ENCODE measurements around the gene MAP3K20. TPM values are rescaled to one million over a fixed set of nuclear protein-coding genes. Genes with fewer than 3 reads are reported as not detected.

Gene MAP3K20
- polyA plus RNA-seq, 3 donors = 6.5 to 39.3 (median 26.4) TPM

- H3K27ac ChIP-seq (ENCODE audit: low read depth, low read length) = no peak overlapping the region
- 17 to 21% (median 21%) methylated on average over 8 of the region's 8 CpGs for WGBS, 3 donors
Observed at GRCh38 chr2:173210270-173211196, 134.9 kb downstream of the MAP3K20 start.

- no peak overlapping the region for H3K27ac ChIP-seq (ENCODE audit: low read depth, low read length)
- 90 to 95% (median 93%) methylated on average over 2 of the region's 2 CpGs for WGBS, 3 donors
Observed at GRCh38 chr2:173213181-173213580, 137.5 kb downstream of the MAP3K20 start.

DNA sequence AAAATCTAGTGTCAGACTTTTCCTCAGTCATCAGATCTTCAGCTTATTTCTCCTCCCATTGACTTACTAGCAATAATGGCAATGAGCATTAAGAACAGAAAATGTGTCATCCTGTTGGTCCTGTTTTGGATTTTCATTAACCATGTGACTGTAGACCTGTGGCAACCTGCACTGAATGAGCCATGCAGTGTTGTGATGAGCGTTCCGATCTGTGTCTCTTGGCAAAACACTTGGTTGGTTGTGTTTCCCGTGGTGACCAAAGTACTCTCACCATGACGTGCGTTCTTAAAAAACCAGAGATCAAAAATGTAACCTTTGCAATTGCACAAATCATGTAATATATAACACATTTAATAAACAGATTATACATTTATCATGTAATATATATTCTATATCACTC lies 138.6 kb downstream of the MAP3K20 start:
- no peak overlapping the region for H3K27ac ChIP-seq (ENCODE audit: low read depth, low read length)
- 81 to 94% (median 87%) methylated on average over 5 of the region's 5 CpGs for WGBS, 3 donors

DNA sequence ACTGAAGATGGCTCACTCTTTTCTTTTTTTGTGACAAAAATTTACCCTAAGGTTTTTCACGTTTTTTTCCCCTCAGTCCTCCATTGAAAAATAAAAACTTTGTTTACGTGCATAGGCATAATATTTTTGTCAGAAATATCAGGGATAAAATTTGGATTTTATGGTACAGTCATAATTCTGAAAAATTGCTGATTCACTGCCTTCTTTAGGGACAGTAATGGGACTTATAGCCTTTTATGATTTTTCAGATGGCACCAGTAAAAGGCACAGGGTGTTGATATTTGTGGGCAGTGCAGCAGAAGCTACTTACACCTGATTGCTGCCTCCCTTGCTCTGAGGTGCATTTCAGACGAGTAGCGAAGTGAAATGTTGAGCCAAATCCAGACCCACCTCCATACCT lies 139.7 kb downstream of the MAP3K20 start:
- WGBS, 3 donors = 93 to 96% (median 95%) methylated on average over 4 of the region's 4 CpGs
- no peak overlapping the region for H3K27ac ChIP-seq (ENCODE audit: low read depth, low read length)

DNA sequence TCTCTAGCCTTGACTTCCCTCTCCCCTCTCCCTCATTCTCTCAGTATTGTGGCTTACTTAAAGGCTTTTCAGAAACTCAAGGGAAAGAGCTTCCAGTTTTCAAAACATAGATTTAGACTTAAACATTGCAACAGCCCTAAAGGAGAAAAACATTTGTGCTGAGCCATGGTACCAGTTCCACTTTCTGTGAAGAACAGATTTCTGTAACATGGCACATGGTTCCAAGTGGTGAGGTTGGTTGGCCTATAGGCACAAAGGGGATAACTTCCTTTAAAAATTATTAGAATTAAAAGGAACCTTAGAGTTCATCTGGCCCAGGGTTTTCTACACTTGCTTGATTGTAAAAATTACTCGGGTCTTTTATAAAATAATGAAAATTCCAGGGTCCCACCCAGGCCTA lies 140.4 kb downstream of the MAP3K20 start:
- 93 to 97% (median 95%) methylated on average over 1 of the region's 1 CpG for WGBS, 3 donors
- no peak overlapping the region for H3K27ac ChIP-seq (ENCODE audit: low read depth, low read length)

DNA sequence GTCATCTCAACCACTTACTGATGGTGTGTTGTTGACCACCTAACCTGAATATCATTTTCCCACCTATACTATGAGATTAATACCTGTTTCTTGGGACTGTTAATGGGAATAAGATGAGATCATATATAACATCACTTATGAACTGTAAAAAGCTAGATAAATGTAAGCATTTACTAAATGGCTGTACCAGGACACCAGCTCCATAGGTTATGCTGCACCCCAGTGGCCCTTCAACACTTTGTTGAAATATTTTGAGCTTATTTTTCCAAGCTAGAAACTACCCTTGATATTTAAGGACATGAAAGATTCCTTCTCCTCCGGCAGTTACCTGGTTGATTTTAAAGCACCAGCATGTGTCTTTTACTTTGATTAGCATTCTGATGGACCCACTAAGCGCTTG lies 141.0 kb downstream of the MAP3K20 start:
- 86 to 98% (median 94%) methylated on average over 2 of the region's 2 CpGs for WGBS, 3 donors
- no peak overlapping the region for H3K27ac ChIP-seq (ENCODE audit: low read depth, low read length)

DNA sequence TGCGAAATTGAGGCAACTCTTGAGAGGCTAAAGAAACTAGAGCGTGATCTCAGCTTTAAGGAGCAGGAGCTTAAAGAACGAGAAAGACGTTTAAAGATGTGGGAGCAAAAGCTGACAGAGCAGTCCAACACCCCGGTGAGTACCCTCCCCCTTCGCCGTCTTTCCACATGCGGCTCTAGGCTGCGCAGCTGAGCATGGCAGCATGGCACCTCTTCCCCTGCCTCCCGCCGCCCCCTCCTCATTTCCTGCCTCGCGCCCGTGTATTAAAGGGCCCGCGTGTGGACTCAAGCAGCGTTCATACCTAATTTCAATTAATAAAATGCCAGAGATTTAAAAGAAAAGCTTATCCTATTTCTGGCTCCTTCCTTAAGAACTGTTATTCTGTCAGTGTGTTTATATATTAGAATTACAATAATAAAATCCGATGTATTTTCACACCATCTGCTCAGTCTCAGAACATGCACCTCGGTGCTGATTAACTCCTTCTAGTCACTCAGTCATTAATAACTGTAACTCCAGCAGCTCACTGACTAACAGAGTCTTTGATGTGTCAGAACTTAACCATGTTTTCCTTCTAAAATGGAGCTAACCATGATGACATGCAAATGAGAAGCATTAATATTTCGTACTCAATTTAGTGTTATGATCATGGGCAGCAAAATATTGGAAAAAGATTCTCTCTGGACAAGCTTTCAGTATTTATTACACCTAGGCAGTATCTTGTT lies 141.6 kb downstream of the MAP3K20 start:
- 76 to 87% (median 84%) methylated on average over 20 of the region's 20 CpGs for WGBS, 3 donors
- no peak overlapping the region for H3K27ac ChIP-seq (ENCODE audit: low read depth, low read length)

GRCh38 chr2:173218326-173219056 lies 142.8 kb downstream of the MAP3K20 start:
- 32 to 52% (median 37%) methylated on average over 6 of the region's 6 CpGs for WGBS, 3 donors
- H3K27ac ChIP-seq (ENCODE audit: low read depth, low read length) = no peak overlapping the region

GRCh38 chr2:173221132-173221695 lies 145.6 kb downstream of the MAP3K20 start:
- H3K27ac ChIP-seq (ENCODE audit: low read depth, low read length) = no peak overlapping the region
- WGBS, 3 donors = 87 to 91% (median 90%) methylated on average over 4 of the region's 4 CpGs

GRCh38 chr2:173221937-173222594 lies 146.4 kb downstream of the MAP3K20 start:
- H3K27ac ChIP-seq (ENCODE audit: low read depth, low read length) = no peak overlapping the region
- 90 to 96% (median 95%) methylated on average over 2 of the region's 2 CpGs for WGBS, 3 donors

DNA sequence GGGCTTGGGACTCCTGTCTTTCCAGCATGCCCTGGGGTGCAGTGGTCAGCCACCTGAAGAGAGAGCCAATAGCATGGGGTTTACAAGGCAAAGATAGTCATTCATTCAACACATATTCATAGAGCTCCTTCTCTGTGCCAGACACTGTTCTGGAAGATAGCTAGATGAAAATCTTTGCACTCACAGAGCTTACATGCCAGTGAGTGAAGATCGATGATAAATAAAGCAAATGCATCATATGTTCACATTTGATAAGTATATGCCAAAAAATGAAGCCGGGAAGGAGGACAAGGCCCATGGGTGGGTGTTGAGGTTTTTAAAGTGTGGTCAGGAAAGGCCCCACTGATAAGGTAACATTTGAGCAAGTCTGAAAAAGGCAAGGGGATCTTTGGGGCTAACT lies 148.2 kb downstream of the MAP3K20 start:
- 59 to 94% (median 90%) methylated on average over 2 of the region's 2 CpGs for WGBS, 3 donors

DNA sequence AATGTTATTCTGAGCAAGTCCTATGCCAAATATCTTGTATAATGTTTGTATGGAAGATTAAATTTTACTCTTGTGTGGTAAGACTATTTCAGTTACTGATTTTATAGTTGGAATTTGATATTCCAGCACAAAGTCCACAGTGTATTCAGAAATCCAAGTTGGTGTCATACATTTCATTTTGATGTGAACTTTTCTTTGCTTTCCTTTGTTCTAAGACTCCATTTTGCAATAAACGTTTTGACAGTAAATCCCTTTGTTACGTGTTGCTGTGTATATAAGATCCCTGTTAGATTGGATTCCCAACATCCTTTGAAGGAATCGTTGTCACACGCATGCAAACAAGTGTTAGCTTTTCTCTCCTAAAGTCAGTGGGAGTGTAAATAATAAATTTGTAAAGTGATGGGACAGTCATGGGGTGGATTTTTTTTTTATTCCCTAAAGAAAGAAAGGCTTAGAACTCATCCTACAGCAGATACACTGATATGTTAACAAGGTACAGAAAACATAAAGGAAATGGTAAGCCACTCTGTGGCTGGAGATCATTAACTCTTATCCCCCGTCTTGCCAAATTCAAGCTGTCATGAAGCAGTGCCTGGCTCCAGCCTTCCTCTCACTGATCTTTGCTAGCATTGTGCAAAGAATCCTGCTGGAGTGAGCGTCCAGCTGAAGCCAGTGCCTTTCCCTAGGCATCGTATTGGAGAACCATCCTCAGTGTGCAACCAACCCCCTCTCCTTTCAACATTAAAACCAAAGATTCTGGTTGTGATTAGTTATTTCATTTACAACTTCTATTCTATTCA lies 151.5 kb downstream of the MAP3K20 start:
- WGBS, 3 donors = 45 to 89% (median 85%) methylated on average over 7 of the region's 7 CpGs
- no peak overlapping the region for H3K27ac ChIP-seq (ENCODE audit: low read depth, low read length)

More for the DNA sequence above, 148.2 kb downstream of the MAP3K20 start:
- H3K27ac ChIP-seq (ENCODE audit: low read depth, low read length) = no peak overlapping the region

DNA sequence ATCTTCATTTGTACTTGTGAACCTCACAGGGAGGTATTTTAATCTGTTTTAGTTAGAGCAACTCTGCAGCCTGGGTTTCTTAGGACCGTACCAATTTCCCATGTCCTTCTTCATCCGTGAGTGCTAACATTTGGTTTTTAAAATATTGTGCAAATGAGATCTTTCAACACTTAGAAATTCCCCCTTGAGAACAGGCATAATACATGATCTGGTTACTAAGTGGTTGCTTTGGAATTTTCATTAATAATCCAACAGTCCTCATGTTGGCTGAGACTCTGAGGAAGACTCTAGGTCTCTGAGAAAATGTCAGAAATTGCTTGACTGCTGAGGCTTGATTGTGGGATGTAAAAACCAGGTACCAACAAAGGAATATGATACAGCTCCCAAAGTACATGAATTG lies 153.4 kb downstream of the MAP3K20 start:
- WGBS, 3 donors = 61 to 78% (median 71%) methylated on average over 2 of the region's 2 CpGs
- H3K27ac ChIP-seq (ENCODE audit: low read depth, low read length) = no peak overlapping the region

GRCh38 chr2:173230181-173230580 lies 154.5 kb downstream of the MAP3K20 start:
- WGBS, 3 donors = 94 to 96% (median 96%) methylated on average over 5 of the region's 5 CpGs
- H3K27ac ChIP-seq (ENCODE audit: low read depth, low read length) = no peak overlapping the region

DNA sequence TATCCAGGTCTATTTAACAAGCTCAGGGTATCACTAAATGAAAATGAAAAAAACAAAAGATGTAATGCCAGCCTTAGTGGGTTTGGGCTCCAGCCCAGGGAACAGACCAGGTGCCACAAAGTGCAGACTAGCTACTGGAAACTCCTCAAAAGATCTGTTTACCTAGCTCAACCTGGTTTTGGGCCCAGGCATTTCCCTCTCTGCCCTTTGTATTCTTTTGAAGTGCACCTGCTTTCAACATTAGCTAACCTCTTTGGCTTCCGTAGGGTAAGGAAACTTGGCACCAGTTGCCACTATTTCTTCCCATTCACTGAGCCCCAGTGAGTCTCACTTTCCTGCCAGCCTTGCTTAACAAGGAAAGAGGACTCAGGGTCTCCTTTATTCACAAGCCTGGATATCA lies 155.4 kb downstream of the MAP3K20 start:
- WGBS, 3 donors = 27 to 57% (median 40%) methylated on average over 1 of the region's 1 CpG
- no peak overlapping the region for H3K27ac ChIP-seq (ENCODE audit: low read depth, low read length)

- no peak overlapping the region for H3K27ac ChIP-seq (ENCODE audit: low read depth, low read length)
- 27 to 70% (median 67%) methylated on average over 1 of the region's 1 CpG for WGBS, 3 donors
Observed at GRCh38 chr2:173231465-173231864, 155.8 kb downstream of the MAP3K20 start.

DNA sequence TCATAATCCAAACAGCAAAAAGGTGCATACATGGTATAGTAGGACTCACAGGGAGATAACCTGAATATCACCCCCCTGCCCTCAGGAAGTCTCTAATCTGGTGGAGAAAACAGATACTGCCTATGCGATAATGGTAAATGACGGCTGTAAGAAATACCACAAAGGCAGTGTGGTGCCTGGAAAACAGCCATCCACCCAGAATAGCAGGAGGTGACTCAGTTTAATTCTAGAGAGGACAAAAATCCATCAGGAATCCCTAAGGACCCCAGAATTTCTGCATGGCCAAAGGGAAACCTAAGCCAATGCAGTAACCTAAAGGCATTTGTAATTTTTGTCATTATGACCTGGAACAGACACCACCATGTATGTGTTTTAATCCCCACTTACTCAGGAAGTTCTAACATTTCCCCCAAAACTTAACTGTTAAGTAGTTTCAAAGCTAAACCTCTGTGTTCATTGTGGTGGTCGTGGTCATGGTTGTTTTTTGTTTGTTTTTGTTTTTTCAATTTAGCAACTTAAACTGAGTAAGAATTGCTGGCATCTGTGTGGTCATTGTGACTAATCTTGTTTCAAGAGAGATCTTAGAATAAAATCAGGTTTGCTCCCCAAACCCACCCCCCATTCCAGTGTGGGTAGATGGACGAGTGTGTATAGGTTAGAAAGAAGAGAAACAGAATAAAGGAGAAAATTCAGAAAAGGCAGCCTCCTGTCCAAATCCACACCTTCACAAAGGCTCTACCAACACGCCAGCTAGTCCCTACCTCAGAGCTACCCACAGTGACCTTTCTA lies 157.5 kb downstream of the MAP3K20 start:
- H3K27ac ChIP-seq (ENCODE audit: low read depth, low read length) = no peak overlapping the region
- WGBS, 3 donors = 91 to 95% (median 91%) methylated on average over 5 of the region's 5 CpGs
